ENCODE results near the gene TBCD. TPM values are rescaled to one million over a fixed set of nuclear protein-coding genes. Genes with fewer than 3 reads are reported as not detected.
A peak's percentile ranks its signal among the peaks of the same experiment; 100 is the strongest.

TBCD gene
- total RNA-seq, 1 donor from 2014 or later: 207 TPM

DNA sequence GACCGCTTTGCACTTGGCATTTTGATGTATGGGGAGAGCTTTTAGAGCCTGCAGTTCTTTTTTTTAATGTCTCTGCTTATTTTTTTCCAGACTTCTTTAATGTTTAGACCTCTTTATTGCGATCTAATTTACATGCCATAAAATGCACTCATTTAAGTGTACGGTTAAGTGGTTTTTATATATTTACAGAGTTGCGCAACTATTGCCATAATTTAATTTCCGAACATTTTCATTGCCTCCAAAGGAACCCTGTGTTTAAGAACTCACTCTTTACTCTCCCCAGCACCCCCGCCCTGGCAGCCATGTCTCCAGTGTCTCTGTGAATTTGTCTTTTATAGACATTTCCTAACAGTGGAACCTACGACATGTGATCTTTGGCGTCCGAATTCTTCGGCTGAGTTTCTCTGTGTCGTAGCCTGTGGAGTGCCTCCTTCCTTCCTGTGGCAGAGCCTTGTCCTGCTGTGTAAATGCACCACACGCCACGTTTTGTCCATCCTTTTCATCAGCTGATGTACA is 64.0 kb downstream of the TBCD start:
- Mint-ChIP-seq H3K9me3 (ENCODE audit: unreplicated experiment) (no peaks in the 10 kb centered on the region), H3K36me3 (ENCODE audit: low read depth, unreplicated experiment) (peaks cover 20% of the 10 kb centered on the region), H3K4me3 (ENCODE audit: unreplicated experiment) (peak overlapping the region; percentile 88), H3K4me1 (ENCODE audit: unreplicated experiment) (peaks cover 41% of the 10 kb centered on the region), H3K27me3 (ENCODE audit: unreplicated experiment) (no peaks in the 10 kb centered on the region), H3K27ac (ENCODE audit: unreplicated experiment) (peak overlapping the region; percentile 93)
- DNase-seq (ENCODE audit: low spot score): no peak
- no peak for TF ChIP-seq CTCF (IDR thresholded peaks at IDR 0.05; ENCODE audit: unreplicated experiment)

- DNase-seq (ENCODE audit: low spot score): no peak
- no peak for TF ChIP-seq CTCF (IDR thresholded peaks at IDR 0.05; ENCODE audit: unreplicated experiment)
- Mint-ChIP-seq H3K27ac (ENCODE audit: unreplicated experiment) (peak overlapping the region; percentile 93), H3K27me3 (ENCODE audit: unreplicated experiment) (no peaks in the 10 kb centered on the region), H3K4me1 (ENCODE audit: unreplicated experiment) (peaks cover 41% of the 10 kb centered on the region), H3K9me3 (ENCODE audit: unreplicated experiment) (no peaks in the 10 kb centered on the region), H3K4me3 (ENCODE audit: unreplicated experiment) (peak overlapping the region; percentile 88), H3K36me3 (ENCODE audit: low read depth, unreplicated experiment) (peaks cover 20% of the 10 kb centered on the region)
Observed at GRCh38 chr17:82816358-82816757, 64.5 kb downstream of the TBCD start.

DNA sequence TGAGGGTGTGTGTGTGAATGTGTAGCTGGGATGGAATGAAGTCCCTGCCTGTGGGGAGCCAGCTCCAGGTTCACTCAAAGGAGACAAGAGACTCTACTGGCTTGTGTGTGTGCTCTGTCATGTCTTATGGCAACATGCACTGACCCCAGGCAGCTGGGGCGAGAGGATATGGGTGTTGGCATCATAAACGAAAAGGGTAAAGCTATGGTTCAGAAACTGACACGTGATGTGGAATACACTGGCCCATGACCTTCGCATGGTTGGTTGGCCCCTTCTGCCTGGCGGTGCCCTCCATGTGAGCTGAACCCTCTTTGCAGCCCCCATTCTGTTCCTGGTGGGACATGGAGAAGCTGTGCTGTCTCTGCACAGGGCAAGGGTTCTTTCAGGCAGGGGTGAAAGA is 66.1 kb downstream of the TBCD start:
- no peaks in the 10 kb centered on the region for H3K9me3 Mint-ChIP-seq (ENCODE audit: unreplicated experiment)
- DNase-seq (ENCODE audit: low spot score): no peak
- no peak for TF ChIP-seq CTCF (IDR thresholded peaks at IDR 0.05; ENCODE audit: unreplicated experiment)
- H3K36me3 Mint-ChIP-seq (ENCODE audit: low read depth, unreplicated experiment): peaks cover 30% of the 10 kb centered on the region
- H3K27ac Mint-ChIP-seq (ENCODE audit: unreplicated experiment): peak overlapping the region; percentile 22
- H3K4me3 Mint-ChIP-seq (ENCODE audit: unreplicated experiment): peak overlapping the region; percentile 49
- H3K27me3 Mint-ChIP-seq (ENCODE audit: unreplicated experiment): no peaks in the 10 kb centered on the region
- peaks cover 50% of the 10 kb centered on the region for H3K4me1 Mint-ChIP-seq (ENCODE audit: unreplicated experiment)

GRCh38 chr17:82820278-82821251 is 68.7 kb downstream of the TBCD start:
- no peak for TF ChIP-seq CTCF (IDR thresholded peaks at IDR 0.05; ENCODE audit: unreplicated experiment)
- DNase-seq (ENCODE audit: low spot score): no peak
- Mint-ChIP-seq H3K4me3 (ENCODE audit: unreplicated experiment) (no peak overlapping the region), H3K36me3 (ENCODE audit: low read depth, unreplicated experiment) (peaks cover 28% of the 10 kb centered on the region), H3K9me3 (ENCODE audit: unreplicated experiment) (no peaks in the 10 kb centered on the region), H3K27me3 (ENCODE audit: unreplicated experiment) (no peaks in the 10 kb centered on the region), H3K4me1 (ENCODE audit: unreplicated experiment) (peaks cover 29% of the 10 kb centered on the region), H3K27ac (ENCODE audit: unreplicated experiment) (peak overlapping the region; percentile 44)

GRCh38 chr17:82821554-82821953 is 69.7 kb downstream of the TBCD start:
- no peak for TF ChIP-seq CTCF (IDR thresholded peaks at IDR 0.05; ENCODE audit: unreplicated experiment)
- H3K4me3 Mint-ChIP-seq (ENCODE audit: unreplicated experiment): no peak overlapping the region
- H3K36me3 Mint-ChIP-seq (ENCODE audit: low read depth, unreplicated experiment): peaks cover 19% of the 10 kb centered on the region
- H3K9me3 Mint-ChIP-seq (ENCODE audit: unreplicated experiment): no peaks in the 10 kb centered on the region
- no peak overlapping the region for H3K27ac Mint-ChIP-seq (ENCODE audit: unreplicated experiment)
- peaks cover 20% of the 10 kb centered on the region for H3K4me1 Mint-ChIP-seq (ENCODE audit: unreplicated experiment)
- no peaks in the 10 kb centered on the region for H3K27me3 Mint-ChIP-seq (ENCODE audit: unreplicated experiment)
- DNase-seq (ENCODE audit: low spot score): no peak

All from endothelial cell (in vitro differentiated cells).